K562 (cell line): ENCODE results near the gene CCDC47. TPM values are rescaled to one million over a fixed set of nuclear protein-coding genes. Genes with fewer than 3 reads are reported as not detected.
A peak's percentile ranks its signal among the peaks of the same experiment; 100 is the strongest.

Experiments
- CBX5 ChIP-seq: IDR thresholded peaks from 2 replicates; pipeline ENCODE4 v1.6.1; 2014; ENCODE audit warnings: low read depth, borderline replicate concordance
- ETV6 ChIP-seq, 3 experiments: fragments of 150-350 bp in 1 of 3; sonication (generic) in 1 of 3; formaldehyde crosslinking in 1 of 3; IDR thresholded peaks; 2 replicates each; pipeline versions ENCODE4 v1.6.1 to v1.8.0; 2014 to 2022; ENCODE audit warnings: borderline replicate concordance in 2 of 3, low read depth in 2 of 3, antibody characterized with exemption in 1 of 3, low read length in 1 of 3, mild to moderate bottlenecking in 1 of 3, missing genetic modification reagents in 1 of 3
- EZH2 ChIP-seq: IDR thresholded peaks from 2 replicates; pipeline ENCODE4 v1.6.1; 2012; ENCODE audit warnings: low read depth, mild to moderate bottlenecking, inconsistent platforms, low read length, borderline replicate concordance
- LEF1 ChIP-seq: fragments of 450-650 bp; IDR thresholded peaks from 2 replicates; pipeline ENCODE4 v1.6.1; 2016; ENCODE audit warnings: mild to moderate bottlenecking
- MCM2 ChIP-seq: fragments of 450-650 bp; IDR thresholded peaks from 2 replicates; pipeline ENCODE4 v1.6.1; 2017; ENCODE audit warnings: low read depth, mild to moderate bottlenecking
- NBN ChIP-seq: fragments of 450-650 bp; IDR thresholded peaks from 2 replicates; pipeline ENCODE4 v1.6.1; 2016; ENCODE audit warnings: low read depth, mild to moderate bottlenecking
- NUFIP1 ChIP-seq: fragments of 450-650 bp; IDR thresholded peaks from 2 replicates; pipeline ENCODE4 v1.6.1; 2018; ENCODE audit not compliant: partially characterized antibody
- POLR2B ChIP-seq: fragments of 450-650 bp; IDR thresholded peaks from 2 replicates; pipeline ENCODE4 v1.6.1; 2018; ENCODE audit warnings: low read depth; ENCODE audit not compliant: partially characterized antibody
- TAF9B ChIP-seq: fragments of 450-650 bp; IDR thresholded peaks from 2 replicates; pipeline ENCODE4 v1.6.1; 2018; ENCODE audit warnings: mild to moderate bottlenecking; ENCODE audit not compliant: partially characterized antibody
- ZNF77 ChIP-seq: fragments of 250-450 bp; sonication (Bioruptor Pico); IDR thresholded peaks from 2 replicates; pipeline ENCODE4 v1.5.0; 2020
- ZNF778 ChIP-seq: fragments of 450-650 bp; formaldehyde crosslinking; IDR thresholded peaks from 2 replicates; pipeline ENCODE4 v1.4.0; 2020; ENCODE audit warnings: mild to moderate bottlenecking, moderate library complexity
- polyA plus RNA-seq, 8 experiments: library from polyadenylated mRNA; depleted of rRNA in 4 of 8; stranded (reverse) in 5 of 8; unstranded in 3 of 8; fragments of >200 nt; fragmentation: Nextera tagmentation in 2 of 8; fragmentation: Illumina TruSeq in 1 of 8; extraction: Ambion mirVana in 2 of 8; extraction: Trizol in 1 of 8; gene quantifications; 2 replicates each; pipeline versions ENCODE4 v1.2.1 to v1.2.3, GENCODE V29; 2011 to 2014; ENCODE audit warnings: inconsistent platforms in 1 of 8, missing spikeins in 1 of 8
- total RNA-seq, 7 experiments: library from RNA; depleted of rRNA in 6 of 7; stranded (reverse); fragments of >200 nt in 6 of 7; fragmentation: Illumina TruSeq in 2 of 7; extraction: Trizol in 2 of 7; gene quantifications; 2 replicates each; pipeline versions ENCODE4 v1.2.1 to v1.2.3, GENCODE V29; 2011 to 2021; ENCODE audit warnings: low replicate concordance in 1 of 7
- TF ChIP-seq, protein P1 (sequence below), 2 experiments: IDR thresholded peaks in 1 of 2; conservative IDR thresholded peaks in 1 of 2; 2 replicates each; pipeline ENCODE4 v1.6.1; 2016; ENCODE audit warnings: low read depth in 2 of 2, mild to moderate bottlenecking in 1 of 2, missing compliant biosample characterization in 1 of 2, missing genetic modification characterization in 1 of 2, moderate library complexity in 1 of 2
- TF ChIP-seq, protein P2 (sequence below): sonication (generic); formaldehyde crosslinking; IDR thresholded peaks from 2 replicates; pipeline ENCODE4 v1.8.0; 2023; ENCODE audit warnings: mild to moderate bottlenecking, missing genetic modification reagents

CCDC47 gene
- total and polyA plus RNA-seq, 9 of the 15 experiments (the other 6 are each of a cell fraction or from before 2014, with no cell fraction given), result 15.5 to 162 (median 122) TPM

DNA sequence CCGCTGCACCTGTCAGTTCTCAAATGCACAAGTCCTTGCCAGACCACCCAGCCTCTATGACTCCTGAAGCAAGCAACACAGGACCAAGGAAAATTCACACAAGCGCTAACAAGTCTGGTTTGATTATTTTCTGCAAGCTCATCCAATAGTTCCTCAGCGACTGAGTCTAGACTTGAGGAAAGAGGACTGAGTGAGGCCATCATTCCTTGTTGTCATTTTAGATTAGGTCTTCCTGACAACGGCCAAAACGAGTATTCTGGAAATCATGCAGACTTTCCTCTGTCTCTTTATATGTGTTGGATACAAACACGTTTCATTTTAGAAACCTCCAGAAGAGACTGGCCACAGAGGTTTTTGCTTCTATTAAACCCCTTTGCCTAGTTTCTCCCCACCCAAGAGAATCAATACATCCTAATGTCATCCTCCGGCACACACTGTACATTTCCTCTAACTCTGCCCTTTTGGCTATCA lies 561 bp downstream of the CCDC47 start (continued):
- TF ChIP-seq EZH2, result no peak
- no peak for TF ChIP-seq MCM2
- no peak for TF ChIP-seq NBN
- no peak for TF ChIP-seq POLR2B
- TF ChIP-seq NUFIP1, result no peak
- TF ChIP-seq, protein P1, sequence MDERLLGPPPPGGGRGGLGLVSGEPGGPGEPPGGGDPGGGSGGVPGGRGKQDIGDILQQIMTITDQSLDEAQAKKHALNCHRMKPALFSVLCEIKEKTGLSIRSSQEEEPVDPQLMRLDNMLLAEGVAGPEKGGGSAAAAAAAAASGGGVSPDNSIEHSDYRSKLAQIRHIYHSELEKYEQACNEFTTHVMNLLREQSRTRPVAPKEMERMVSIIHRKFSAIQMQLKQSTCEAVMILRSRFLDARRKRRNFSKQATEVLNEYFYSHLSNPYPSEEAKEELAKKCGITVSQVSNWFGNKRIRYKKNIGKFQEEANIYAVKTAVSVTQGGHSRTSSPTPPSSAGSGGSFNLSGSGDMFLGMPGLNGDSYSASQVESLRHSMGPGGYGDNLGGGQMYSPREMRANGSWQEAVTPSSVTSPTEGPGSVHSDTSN (CRISPR knock-in tag; IDR thresholded peaks at IDR 0.05; ENCODE audit: low read depth), result no peak
- TF ChIP-seq, protein P1 (tag; conservative IDR thresholded peaks at IDR 0.05; ENCODE audit: low read depth), result 0 out of 2 replicates have a peak, but pooled peaks have one; percentile 17
- TF ChIP-seq ZNF778, result no peak
- TF ChIP-seq ETV6 (IDR thresholded peaks at IDR 0.05; ENCODE audit: borderline replicate concordance in 1 of 2, low read depth in 2 of 2, low read length in 1 of 2), result no peak
- no peak for TF ChIP-seq ETV6 (CRISPR knock-in tag; IDR thresholded peaks at IDR 0.05; ENCODE audit: borderline replicate concordance)
- TF ChIP-seq, protein P2, sequence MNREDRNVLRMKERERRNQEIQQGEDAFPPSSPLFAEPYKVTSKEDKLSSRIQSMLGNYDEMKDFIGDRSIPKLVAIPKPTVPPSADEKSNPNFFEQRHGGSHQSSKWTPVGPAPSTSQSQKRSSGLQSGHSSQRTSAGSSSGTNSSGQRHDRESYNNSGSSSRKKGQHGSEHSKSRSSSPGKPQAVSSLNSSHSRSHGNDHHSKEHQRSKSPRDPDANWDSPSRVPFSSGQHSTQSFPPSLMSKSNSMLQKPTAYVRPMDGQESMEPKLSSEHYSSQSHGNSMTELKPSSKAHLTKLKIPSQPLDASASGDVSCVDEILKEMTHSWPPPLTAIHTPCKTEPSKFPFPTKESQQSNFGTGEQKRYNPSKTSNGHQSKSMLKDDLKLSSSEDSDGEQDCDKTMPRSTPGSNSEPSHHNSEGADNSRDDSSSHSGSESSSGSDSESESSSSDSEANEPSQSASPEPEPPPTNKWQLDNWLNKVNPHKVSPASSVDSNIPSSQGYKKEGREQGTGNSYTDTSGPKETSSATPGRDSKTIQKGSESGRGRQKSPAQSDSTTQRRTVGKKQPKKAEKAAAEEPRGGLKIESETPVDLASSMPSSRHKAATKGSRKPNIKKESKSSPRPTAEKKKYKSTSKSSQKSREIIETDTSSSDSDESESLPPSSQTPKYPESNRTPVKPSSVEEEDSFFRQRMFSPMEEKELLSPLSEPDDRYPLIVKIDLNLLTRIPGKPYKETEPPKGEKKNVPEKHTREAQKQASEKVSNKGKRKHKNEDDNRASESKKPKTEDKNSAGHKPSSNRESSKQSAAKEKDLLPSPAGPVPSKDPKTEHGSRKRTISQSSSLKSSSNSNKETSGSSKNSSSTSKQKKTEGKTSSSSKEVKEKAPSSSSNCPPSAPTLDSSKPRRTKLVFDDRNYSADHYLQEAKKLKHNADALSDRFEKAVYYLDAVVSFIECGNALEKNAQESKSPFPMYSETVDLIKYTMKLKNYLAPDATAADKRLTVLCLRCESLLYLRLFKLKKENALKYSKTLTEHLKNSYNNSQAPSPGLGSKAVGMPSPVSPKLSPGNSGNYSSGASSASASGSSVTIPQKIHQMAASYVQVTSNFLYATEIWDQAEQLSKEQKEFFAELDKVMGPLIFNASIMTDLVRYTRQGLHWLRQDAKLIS (CRISPR knock-in tag), result no peak
- peak; percentile 23 for TF ChIP-seq TAF9B
- TF ChIP-seq CBX5, result no peak
- no peak for TF ChIP-seq LEF1
- TF ChIP-seq ZNF77 (CRISPR knock-in tag), result no peak
- TF ChIP-seq, all 486 proteins: peak for 21
